GM13977 (cell line): Measurements from ENCODE around the gene HECW1.

Experiments used
- DNase-seq: peaks from one replicate; pipeline ENCODE4 v3.0.0; 2012; ENCODE audit warnings: low spot score
- in situ Hi-C: fragments of 300-500 bp; cut with MboI; formaldehyde crosslinking; loops from one replicate; pipeline ENCODE4 v1.12.0; 2022; ENCODE audit warnings: low sequenced_read_pairs, low pct_unique_long_range_greater_than_20kb, mixed read lengths, inconsistent platforms; ENCODE audit not compliant: unreplicated experiment
- TF ChIP-seq, protein P1 (sequence below): IDR thresholded peaks from 2 replicates; pipeline ENCODE4 v1.5.1; 2012; ENCODE audit warnings: mild to moderate bottlenecking, control low read depth; ENCODE audit not compliant: insufficient read depth; ENCODE audit errors: extremely low read depth, missing control alignments

The HECW1 gene

DNA sequence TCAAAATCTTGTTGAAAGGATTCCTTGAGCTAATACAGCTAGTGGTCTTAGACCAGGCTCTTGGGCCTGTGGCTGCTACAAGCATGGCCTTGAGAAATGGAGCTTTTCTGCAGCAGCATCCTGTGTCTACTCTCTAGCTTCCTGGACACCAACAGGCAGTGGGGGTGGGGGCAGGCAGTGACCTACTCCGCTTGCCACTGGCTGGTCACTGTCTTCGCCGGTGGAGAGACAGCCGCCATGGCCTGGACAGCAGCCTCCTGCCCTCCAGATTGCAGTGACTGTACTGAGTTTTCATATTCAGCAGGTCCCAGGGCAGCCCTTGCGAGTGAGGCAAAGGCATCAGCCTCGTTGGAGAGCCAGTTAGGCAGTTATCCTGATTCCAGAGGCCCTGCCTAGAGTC, 204.6 kb downstream of the HECW1 start:
- TF ChIP-seq, protein P1, sequence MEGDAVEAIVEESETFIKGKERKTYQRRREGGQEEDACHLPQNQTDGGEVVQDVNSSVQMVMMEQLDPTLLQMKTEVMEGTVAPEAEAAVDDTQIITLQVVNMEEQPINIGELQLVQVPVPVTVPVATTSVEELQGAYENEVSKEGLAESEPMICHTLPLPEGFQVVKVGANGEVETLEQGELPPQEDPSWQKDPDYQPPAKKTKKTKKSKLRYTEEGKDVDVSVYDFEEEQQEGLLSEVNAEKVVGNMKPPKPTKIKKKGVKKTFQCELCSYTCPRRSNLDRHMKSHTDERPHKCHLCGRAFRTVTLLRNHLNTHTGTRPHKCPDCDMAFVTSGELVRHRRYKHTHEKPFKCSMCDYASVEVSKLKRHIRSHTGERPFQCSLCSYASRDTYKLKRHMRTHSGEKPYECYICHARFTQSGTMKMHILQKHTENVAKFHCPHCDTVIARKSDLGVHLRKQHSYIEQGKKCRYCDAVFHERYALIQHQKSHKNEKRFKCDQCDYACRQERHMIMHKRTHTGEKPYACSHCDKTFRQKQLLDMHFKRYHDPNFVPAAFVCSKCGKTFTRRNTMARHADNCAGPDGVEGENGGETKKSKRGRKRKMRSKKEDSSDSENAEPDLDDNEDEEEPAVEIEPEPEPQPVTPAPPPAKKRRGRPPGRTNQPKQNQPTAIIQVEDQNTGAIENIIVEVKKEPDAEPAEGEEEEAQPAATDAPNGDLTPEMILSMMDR = no peak
- in situ Hi-C loops = no loop called here
- DNase-seq = no peak

DNA sequence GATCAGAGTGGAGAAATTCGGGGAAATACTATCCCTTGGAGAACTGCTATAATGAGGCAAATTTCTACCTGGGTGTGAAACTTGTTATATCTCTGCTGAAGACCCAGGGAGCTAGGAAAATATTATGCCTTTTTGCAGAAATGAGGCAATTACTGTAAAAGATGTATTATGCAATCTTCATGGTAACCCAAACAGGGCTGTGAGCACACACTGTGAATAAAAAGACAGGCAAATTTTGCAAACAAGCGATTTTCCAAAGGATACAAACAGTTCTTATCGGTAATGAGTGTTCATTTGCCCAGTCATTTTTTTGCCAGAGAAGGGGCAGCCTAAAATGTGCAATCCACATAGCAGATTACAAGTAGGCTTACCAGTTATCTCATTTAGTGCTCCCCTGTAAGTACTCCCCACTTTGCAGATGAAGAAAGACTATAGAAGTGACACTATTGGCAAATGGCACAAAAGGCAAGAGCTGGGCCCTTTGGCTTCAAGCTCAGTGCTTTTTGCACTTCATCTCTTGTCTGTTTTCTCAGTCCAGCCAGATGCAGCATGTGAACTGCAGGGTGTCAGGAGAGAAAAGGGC, 205.8 kb downstream of the HECW1 start:
- no peak for DNase-seq
- in situ Hi-C loops = no loop called here
- TF ChIP-seq, protein P1 = no peak

DNA sequence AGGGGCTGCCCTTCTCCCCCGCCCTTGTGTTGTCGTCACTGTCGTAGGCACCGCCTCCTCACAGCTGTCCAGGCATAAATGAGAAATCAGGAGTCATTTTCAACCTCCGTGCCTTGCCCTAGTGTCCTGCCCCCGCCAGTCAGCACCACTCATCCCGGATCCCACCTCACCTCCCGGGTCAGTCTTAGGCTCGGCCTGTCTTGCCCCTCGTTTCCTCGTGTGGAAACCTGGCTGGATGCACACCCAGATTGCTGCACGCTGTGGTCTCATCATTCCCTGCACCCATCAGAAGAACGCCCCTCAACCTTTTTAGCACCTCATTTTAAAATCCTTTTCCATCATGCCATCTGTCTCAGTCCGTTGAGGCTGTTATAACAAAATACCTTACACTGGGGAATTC, 213.1 kb downstream of the HECW1 start:
- no peak for DNase-seq
- TF ChIP-seq, protein P1 = no peak
- in situ Hi-C loops = no loop called here

DNA sequence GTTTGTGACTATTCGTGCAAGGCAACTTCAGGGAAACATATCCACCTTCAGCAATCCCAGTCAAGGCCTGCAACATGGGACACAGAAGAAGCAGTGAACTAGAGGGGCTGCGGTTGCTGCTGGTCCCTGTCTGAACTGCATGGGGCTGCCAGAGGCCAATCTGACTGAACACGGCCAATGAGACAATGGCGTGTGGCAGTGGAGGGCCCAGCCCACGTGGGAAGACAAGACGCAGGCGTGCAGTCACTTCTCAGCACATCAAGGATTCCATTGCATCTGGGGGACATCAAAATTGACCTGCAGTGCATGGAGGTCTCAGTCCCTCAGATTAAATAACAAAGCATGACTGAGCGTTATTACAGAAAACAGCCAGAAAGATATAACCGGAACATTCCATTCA, 215.9 kb downstream of the HECW1 start:
- DNase-seq = no peak
- in situ Hi-C loops = no loop called here
- TF ChIP-seq, protein P1 = no peak

DNA sequence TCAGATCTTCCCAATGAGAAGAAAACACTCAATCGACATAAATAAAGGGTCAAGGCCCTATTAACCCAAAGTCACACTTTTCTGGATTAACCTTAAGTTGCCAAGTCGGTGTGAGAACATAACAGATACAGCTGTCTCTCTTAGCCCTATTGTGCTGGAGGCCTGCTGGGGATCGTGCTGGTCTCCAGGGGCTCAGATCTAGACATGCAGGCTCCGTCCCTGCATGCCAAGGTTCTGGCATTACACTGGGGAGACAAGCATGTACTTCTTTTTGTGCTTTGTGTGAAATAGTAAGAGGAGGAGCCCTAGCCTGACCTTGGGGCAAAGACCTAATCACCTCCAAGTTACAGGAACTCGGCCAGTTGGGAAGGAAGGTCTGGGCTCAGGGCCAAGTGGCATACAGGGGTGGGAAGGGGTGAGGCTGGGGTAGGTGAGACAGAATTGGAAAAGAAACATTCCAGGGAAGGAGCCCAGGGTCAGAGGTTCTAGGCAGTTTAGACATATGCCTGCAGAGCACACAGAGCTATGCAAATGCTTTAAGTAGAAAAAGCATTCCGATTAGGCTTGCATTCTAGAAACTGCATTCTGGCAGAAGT, 216.4 kb downstream of the HECW1 start:
- in situ Hi-C loops = no loop called here
- DNase-seq = no peak
- TF ChIP-seq, protein P1 = no peak

DNA sequence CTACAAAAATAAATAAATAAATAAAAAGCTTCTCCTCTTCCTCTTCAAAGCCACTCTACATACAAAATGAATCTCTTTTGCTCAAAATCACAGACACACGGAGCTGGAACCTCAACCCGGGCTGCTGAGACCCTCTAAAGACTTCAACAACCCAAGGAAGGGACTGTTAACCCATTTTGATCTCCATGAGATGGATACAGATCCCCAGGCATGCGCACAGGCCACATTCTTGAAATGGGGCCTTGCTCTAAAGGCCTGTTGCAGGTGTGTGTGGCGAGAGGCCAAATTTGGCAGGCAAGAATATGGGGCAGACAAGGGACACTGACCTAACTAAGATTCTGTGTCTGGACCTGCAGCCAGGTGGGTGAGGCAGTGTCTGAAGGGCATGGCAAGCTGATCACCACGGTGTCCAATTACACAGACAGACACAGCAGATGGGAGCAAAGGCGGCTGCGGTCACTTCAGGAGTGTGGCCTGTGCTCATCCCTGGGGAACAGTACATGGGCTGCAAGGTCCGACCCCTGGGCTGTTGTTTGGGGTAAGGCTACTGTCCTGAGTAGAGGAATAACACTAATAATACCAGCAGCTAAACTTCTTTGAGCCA, 219.8 kb downstream of the HECW1 start:
- TF ChIP-seq, protein P1 = no peak
- in situ Hi-C loops = no loop called here

More for the DNA sequence above, 219.8 kb downstream of the HECW1 start:
- no peak for DNase-seq
